HG03064 (cell line): ENCODE data around the gene NLK.

Source experiments
- ATAC-seq: cut with Tn5 transposase; IDR thresholded peaks from one replicate; pipeline ENCODE4 v1.9.1; 2021; ENCODE audit warnings: low read depth; ENCODE audit not compliant: unreplicated experiment

The NLK gene

DNA sequence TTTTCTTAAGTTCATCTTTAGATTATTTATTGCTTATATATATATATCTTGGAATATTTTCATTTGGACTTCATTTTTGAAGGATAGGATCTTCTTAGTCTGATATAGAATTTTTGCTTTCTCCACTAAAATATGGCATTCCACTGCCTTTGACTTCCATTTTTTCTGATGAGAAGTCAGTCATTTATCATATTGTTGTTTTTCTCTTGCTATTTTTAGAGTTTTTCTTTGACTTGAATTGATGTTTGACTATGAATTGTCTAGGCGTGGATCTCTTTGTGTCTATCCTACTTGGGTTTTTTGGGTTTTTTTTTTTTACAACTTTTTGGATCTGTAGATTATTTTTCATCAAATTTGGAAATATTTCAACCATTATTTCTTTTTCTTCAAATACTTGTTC, 67.7 kb downstream of the NLK start:
- no peak for ATAC-seq

DNA sequence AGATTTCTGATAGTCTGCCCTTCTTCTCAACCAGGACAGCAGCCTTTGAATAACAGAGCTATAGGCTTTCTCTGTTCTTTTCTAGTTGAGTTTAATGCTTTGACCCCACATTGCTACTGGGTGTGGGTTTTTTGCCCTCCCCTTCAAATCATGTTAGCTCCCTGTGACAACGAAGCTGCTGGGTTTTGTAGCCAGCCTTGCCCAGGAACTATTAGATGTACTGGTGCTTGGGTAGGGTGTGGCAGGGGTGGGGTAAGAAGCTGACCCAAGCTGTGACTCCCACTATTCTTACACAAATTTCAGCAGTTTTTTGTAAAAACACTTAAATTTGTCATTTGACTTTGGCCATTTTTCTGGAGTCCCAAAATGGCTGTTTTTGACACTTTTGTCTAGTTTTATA, 69.7 kb downstream of the NLK start:
- no peak for ATAC-seq

DNA sequence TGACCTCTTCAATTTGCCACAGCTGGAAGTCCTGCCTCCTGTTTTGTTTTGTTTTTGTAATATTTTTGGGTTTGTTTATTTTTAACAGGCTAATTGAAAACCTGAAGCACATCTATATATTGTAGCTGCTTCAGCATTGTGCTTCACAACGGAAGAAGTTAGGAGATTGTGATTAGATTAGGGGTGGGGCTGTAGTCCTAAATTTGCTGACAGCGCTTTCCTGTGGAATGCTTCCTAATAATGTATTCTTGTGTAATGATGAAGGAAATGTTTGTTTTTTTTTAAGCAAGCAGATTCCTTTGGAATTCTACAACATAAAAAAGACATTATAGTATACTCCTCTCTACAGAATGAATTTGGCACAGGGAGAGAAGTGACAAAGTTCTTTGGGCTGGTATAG, 70.1 kb downstream of the NLK start:
- ATAC-seq: no peak

DNA sequence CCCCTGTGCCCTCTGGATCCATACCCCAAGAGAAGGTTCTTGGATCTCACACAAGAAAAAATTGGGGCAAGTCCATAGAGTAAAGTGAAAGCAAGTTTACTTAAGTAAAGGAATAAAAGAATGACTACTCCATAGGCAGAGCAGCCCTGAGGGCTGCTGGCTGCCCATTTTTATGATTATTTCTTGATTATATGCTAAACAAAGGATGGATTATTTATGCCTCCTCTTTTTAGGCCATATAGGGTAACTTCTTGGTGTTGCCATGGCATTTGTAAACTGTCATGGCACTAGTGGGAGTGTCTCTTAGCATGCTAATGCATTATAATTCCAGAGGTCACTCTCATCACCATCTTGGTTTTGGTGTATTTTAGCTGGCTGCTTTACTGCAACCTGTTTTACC, 70.8 kb downstream of the NLK start:
- ATAC-seq: no peak

DNA sequence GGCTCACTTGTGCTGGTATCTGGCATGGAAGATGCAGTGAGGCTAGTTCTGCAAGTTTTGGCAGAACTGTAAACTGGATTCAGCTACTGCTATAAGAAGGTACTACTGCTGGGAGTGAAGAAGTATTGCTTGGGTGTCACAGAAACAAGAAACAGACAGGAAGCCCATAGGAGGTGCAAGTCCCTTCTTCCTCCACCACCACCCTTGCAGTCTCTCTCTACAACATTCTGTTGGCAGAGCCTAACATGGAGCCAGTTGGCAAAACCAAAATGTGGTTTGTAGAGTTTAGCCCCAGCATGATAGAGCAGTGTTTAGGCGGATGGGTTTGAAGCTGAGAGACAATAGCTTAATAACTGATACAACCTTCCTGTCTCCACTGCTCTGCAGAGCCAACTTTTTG, 72.6 kb downstream of the NLK start:
- ATAC-seq: no peak

DNA sequence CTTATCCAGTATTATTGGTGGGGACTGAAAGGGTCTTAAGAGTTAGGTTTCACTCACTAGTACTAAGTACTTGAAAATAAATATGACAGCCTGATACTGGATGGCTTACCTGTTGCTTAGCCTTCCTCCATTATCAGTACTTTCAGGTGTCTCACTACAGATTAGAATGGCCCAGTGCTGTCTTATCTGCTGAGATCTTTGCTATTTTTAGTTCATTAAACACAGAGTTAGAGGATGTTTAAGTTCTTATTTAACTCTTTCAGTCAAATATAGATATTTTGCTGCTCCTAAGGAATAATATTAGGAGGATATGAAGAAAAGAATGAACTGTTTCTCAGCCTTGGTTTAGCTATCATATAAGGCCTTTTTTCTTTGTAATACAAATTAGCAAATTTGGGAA, 74.8 kb downstream of the NLK start:
- no peak for ATAC-seq

DNA sequence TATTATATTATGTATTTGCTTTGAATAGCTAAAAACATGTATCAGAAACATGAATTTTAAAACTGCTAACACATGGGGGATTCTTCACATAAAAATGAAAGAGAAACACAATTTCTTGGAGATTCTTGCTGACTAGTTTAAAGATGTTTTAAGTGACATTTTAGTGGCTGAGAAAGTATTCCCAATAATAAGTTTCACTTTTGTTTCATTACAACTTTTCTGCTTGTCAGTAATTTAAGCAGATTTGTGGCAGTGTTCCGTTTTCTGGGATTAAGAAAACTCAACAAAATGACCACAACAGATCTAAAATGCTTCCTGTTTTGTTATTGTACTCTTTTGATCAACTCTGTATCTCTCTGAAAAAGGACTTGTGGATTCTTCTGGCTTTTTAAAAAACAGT, 75.9 kb downstream of the NLK start:
- no peak for ATAC-seq

DNA sequence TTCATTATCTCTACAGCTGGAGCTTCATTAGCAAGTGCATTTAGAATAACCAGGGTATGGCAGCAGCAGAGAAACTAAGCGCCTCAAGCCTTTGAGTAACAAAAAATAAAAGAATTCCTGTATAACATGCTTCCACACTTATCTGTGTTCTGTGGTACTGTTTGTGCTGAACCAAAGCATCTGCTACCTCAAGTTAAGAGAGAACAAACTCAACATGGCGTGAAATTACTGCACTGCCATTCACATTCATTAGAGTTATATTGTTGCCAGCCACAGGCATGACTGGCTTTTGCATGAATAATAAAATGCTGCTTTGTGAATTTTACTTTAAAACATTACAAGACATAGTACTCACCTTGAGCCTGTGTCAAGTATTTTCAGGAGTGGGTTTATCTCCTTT, 76.6 kb downstream of the NLK start:
- ATAC-seq: no peak

DNA sequence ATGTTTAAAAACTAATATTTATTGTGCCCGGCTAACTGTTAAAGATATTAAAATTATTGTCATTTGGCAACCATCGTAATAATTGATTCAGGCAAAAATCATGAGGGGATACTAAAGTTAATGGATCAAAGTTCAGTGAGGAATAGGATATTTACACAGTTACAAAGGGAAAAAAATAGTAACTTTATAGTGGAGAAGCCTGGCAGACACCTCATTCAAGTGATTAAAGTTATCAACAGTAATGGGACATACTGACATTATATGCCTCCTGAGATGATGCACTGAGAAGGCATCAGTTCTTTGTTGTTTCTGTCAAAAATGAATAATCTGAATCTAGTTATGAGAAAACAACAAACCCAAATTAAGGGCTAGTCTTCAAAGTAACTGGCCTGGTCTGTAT, 77.1 kb downstream of the NLK start:
- no peak for ATAC-seq

DNA sequence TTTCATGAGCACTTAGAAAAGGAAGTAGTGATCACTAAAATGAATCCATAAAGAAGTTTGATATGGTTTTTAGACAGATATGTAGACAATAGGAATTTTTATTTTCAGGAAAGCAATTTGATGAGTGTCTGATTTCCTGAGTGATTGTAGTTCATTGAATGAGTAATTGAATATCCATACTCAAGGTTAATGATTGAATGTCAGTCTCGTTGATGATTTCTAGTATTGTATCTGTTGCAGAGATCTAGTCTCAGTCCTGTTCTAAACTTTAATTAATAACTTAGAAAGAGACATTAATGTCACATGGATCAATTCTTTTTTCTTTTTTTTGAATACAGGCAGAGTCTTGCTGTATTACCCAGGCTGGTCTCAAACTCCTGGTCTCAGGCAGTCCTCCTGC, 78.3 kb downstream of the NLK start:
- ATAC-seq: no peak

DNA sequence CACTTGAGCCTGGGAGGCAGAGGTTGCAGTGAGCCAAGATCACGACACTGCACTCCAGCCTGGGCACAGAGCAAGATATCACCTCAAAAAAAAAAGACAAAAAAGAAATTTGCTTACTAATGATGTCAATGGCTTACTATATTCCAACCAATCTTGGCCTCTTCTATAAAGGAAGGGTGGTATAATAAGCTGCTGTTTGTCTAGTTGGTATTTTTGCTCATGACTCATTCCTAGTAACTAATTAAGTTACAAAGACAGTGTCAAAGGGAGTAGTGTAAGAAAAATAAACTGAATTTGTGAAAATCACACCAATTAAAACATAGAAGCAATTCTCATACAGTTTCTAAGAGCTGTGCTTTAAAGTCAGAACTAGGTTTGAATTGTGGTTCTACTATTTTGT, 82.5 kb downstream of the NLK start:
- no peak for ATAC-seq

DNA sequence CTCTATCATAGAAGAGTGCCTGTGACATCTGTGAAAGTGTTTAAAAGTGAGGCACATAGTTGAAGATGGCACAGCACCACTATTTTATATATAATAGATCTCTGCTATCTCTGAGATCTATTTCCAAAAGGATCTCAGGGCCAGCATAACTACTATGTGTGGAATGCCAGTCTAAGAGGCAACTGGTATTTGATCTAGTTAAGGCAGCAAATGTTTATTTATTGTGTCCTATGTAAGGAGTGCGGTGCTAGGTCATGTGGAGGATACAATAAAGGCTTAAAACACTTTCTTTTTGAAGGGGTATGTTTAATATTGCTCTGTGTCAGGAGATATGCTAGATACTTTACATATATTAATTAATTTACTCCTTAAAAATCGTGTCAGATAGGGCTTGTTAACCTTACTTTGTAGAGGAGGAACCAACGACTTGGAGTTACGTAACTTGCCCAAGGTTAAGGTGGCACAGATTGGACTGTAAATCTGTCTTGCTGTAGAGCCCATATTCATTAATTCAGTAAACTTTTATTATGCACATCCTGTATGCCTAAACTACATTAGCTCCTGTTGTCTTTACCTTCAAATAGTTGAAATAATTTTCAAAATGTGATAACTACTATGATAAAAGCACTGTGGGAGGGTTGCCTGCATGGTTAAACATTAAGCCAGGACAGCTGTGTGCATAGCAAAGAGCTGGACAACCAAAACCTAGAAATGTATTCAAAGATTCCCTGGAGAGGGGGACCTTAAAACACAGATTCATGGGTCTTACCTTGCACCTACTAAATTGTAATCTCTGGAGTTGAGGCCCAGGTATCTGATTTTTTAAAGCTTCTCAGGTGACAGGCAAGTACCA, 83.3 kb downstream of the NLK start:
- no peak for ATAC-seq

DNA sequence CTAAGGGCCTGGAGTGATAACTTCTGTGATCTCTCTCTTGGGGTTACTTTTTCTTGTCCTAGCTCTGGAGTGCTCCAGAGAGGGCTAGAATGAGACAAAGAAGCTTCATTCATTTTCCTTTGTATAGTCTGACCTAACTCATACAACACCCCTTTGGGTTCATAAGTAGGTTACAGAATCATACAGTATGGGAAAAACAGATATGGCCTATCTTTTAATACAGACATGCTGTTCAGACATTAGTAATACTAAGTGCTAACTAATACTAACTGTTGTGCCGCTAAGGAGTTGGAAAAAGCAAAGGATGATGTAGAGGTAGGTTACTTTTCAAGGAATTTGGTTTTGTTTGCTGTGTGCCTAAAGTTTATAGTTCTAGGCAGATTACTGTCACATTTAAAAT, 84.7 kb downstream of the NLK start:
- ATAC-seq: no peak

DNA sequence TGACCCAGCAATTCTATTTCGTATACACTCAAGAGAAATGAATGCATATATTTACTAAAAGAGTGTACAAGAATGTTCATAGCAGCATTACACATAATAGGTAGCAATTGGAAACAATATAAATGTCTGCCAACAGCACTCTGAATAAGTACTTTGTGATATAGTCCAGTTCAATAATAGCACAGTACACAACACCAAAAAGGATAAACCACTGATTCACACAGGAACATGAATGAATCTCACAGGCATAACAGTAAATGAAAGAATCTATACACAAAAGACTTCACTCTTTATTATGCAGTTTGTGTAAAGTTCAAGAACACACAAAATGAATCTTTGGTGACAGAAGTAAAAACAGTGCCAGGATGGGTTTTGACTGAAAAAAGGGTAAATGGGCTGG, 86.3 kb downstream of the NLK start:
- ATAC-seq: no peak

DNA sequence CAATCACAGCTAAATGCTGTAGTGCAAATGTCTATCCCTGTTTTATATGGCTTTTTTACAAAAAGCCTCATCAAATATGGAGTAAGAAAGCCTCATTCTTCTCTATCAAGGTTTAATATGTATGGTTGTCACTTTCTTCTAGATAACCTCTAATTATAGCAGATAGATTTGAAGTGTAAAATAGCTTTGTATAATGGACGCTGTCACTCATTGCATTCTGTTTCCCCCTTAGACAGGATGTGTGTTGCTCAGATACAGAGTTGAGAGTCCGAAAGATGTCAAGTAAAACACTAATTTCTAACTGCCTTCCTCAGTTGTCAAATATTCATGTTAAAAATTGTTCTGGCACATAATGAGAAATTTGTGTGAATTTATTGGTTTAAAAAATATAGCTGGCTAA, 88.0 kb downstream of the NLK start:
- ATAC-seq: no peak

DNA sequence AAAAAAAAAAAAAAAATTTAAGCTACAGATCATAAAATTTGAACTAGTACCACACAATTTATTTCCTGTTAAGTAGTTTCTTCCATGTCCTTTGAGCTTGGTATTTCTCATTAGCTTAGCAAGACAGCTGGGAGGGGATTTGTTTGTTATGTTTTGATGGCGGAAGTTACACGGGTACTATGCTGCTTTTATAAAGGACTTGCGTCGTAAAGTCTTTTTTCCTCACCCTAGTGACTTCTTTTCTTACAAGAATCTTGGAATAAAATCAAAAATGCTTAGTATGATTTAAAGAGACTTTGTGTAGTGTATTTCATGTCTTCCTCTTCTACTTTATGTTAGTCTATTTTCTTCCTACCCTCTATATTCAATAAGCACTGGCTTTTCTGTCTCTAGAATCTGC, 89.1 kb downstream of the NLK start:
- no peak for ATAC-seq

DNA sequence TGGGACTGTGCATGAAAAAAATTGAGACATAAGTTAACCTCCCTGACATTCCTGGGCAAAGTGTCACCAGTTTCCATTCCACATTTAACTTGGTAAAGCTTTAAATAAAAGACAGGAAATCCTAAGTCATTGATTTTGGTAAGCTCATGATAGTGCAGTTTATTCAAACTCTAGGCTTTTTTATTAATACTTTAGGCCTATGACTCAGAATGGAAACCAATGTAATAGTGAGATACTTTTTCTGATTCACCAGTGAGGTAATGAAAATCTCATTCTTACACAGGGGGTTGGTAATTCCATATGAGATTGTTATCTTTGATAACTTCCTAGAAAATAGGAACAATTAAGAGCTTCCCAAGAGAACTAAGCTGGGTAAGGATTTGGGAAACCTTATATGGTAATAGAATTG, 91.1 kb downstream of the NLK start:
- no peak for ATAC-seq

DNA sequence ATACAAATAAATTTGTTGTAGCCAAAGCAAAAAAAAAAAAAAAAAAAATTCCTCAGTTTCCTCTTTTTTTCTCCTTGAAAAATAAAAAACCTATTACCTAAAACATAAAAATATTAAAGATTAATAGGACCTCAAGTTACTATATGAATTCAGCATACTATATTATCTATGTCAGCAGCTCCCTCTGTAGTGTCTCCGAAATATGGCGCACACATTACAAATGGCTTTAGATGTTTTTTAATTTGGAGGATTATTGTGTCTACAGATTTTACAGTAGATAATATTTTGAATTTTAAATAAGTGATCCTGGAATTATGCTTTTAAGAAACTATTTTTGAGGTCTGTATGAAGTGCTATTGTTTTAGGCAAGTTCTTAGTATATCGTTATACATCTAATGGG, 94.4 kb downstream of the NLK start:
- no peak for ATAC-seq

DNA sequence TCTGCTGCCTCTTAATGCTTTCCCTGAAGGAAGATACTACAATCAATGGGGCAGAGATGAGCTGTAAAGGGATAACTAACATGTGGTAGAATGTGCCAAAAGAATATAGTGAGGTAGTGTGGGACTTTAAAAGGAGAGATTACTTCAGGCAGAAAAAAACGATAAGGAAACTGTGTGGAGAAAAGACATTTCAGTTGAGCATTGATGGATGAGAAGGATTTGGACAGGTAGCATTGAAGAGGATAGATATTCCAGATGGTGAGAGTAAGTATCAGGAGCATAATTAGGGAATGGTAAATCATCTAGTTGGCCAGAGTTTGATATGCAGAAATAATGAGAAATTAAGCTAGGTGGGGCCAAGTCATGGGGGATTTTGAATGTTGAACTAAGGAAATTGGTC, 97.3 kb downstream of the NLK start:
- no peak for ATAC-seq

DNA sequence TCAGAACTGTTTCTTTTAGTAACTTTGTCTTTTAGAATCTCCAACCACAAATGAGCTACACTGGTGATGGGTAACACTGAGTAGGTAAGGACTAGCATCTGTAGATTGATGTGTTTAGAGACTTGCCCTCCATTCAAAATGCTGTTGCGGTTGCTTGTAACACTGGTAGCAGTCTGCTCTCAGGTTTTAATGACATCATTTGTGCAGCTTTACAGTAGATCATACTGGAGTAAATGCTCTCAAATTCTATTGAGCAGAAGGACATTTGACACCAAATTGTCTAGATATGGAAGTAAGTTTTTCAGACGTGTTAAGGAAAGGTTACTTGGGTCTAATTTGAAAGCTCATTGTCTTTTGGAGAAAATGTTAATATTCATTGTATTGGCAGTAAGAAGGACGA, 98.8 kb downstream of the NLK start:
- ATAC-seq: no peak

DNA sequence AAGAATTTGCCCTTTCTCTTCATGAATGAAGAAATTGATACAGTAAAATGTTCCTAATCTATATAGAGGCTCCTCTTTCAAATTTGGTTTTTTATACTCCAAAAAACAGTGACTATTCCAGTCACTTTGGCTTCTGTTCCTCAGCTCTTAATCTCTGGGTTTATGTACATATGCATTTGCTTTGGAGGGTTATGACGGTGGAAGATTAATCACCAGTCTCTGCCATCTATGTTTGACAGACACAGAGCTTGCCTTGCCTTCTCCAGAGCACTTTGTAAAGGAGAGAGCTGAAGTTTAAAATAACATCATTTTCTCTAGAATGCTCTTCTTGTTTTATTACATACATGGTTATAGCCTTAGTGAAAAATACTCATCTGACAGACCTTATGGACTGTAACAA, 99.3 kb downstream of the NLK start:
- ATAC-seq: no peak

DNA sequence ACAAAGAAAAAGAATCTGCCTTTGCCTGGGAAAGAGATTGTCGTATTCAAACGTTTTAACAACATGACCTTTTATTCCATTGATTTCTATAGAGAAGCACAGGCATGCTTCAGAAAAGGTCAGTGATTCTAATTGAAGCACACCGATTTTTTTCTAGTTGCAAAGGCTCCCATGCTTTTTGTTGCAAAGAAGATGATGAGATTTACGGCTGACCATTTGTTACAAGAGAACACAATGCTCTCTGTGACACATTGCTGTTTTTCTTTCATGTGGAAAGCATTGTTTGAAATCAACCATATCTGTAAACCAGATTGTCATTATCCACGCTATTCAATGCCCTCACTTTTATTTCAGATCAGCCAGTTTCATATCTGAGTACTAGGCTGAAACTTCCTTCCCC, 99.8 kb downstream of the NLK start:
- ATAC-seq: no peak

DNA sequence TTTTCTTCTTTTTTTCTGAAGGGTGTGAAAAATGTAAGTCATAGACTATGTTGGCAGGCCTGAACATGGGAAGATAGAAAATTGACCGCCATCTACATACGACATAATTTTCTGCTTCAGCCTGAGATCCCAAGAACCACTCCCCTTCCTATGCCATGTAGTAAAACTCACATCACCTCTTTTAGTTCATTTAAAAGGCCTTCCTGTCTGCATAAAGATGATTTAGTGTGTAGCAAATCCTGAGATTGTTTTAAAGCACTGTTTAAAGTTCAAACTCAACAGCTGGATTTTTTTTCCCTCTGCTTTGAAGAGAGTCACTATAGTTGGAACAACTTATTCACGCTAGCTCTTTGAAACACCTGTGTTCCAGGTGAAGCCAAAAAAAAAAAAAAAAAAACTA, 101.5 kb downstream of the NLK start:
- ATAC-seq: no peak
